ENCODE data around the gene GABRB2. TPM values are rescaled to one million over a fixed set of nuclear protein-coding genes. Genes with fewer than 3 reads are reported as not detected.

The GABRB2 gene
- total RNA-seq, 1 donor from 2014 or later: not detected

- DNase-seq (ENCODE audit: low read depth, low spot score): no peak
Measured at GRCh38 chr5:161387121-161387520, 159.4 kb downstream of the GABRB2 start.

- DNase-seq (ENCODE audit: low read depth, low spot score): no peak
Measured at GRCh38 chr5:161385027-161385426, 161.5 kb downstream of the GABRB2 start.

- no peak for DNase-seq (ENCODE audit: low read depth, low spot score)
Measured at GRCh38 chr5:161382685-161383084, 163.8 kb downstream of the GABRB2 start.

- DNase-seq (ENCODE audit: low read depth, low spot score): no peak
Measured at GRCh38 chr5:161380486-161380885, 166.0 kb downstream of the GABRB2 start.

GRCh38 chr5:161378701-161379100, 167.8 kb downstream of the GABRB2 start:
- no peak for DNase-seq (ENCODE audit: low read depth, low spot score)

GRCh38 chr5:161376034-161376433, 170.5 kb downstream of the GABRB2 start:
- DNase-seq (ENCODE audit: low read depth, low spot score): no peak

- no peak for DNase-seq (ENCODE audit: low read depth, low spot score)
Measured at GRCh38 chr5:161373345-161373707, 173.2 kb downstream of the GABRB2 start.

GRCh38 chr5:161372682-161373344, 173.7 kb downstream of the GABRB2 start:
- DNase-seq (ENCODE audit: low read depth, low spot score): no peak

GRCh38 chr5:161369022-161369421, 177.5 kb downstream of the GABRB2 start:
- DNase-seq (ENCODE audit: low read depth, low spot score): no peak

GRCh38 chr5:161358446-161358845, 188.1 kb downstream of the GABRB2 start:
- DNase-seq (ENCODE audit: low read depth, low spot score): no peak

- no peak for DNase-seq (ENCODE audit: low read depth, low spot score)
Measured at GRCh38 chr5:161344234-161344633, 202.3 kb downstream of the GABRB2 start.

- DNase-seq (ENCODE audit: low read depth, low spot score): no peak
Measured at GRCh38 chr5:161342886-161343285, 203.6 kb downstream of the GABRB2 start.

GRCh38 chr5:161340012-161340411, 206.5 kb downstream of the GABRB2 start:
- DNase-seq (ENCODE audit: low read depth, low spot score): no peak

- no peak for DNase-seq (ENCODE audit: low read depth, low spot score)
Measured at GRCh38 chr5:161333194-161333880, 213.2 kb downstream of the GABRB2 start.

GRCh38 chr5:161332343-161332742, 214.2 kb downstream of the GABRB2 start:
- DNase-seq (ENCODE audit: low read depth, low spot score): no peak

- no peak for DNase-seq (ENCODE audit: low read depth, low spot score)
Measured at GRCh38 chr5:161314033-161314432, 232.5 kb downstream of the GABRB2 start.

- DNase-seq (ENCODE audit: low read depth, low spot score): no peak
Measured at GRCh38 chr5:161312882-161313281, 233.6 kb downstream of the GABRB2 start.

- DNase-seq (ENCODE audit: low read depth, low spot score): no peak
Measured at GRCh38 chr5:161311965-161312364, 234.6 kb downstream of the GABRB2 start.

GRCh38 chr5:161311146-161311708, 235.3 kb downstream of the GABRB2 start:
- no peak for DNase-seq (ENCODE audit: low read depth, low spot score)

- DNase-seq (ENCODE audit: low read depth, low spot score): no peak
Measured at GRCh38 chr5:161306351-161306995, 240.1 kb downstream of the GABRB2 start.

GRCh38 chr5:161305601-161306000, 240.9 kb downstream of the GABRB2 start:
- no peak for DNase-seq (ENCODE audit: low read depth, low spot score)

- DNase-seq (ENCODE audit: low read depth, low spot score): no peak
Measured at GRCh38 chr5:161302559-161302958, 244.0 kb downstream of the GABRB2 start.
